Tracheal epithelial cell (primary cell): Measurements from ENCODE around the gene PRPF38A. TPM values are rescaled to one million over a fixed set of nuclear protein-coding genes. Genes with fewer than 3 reads are reported as not detected.

Source experiments
- total RNA-seq: library from RNA; depleted of rRNA; stranded (reverse); fragments of >200 nt; gene quantifications from 2 replicates; pipeline ENCODE4 v1.2.1, GENCODE V29; 2014

PRPF38A gene
- total RNA-seq: 5.1 and 5.5 TPM in 2 replicates

DNA sequence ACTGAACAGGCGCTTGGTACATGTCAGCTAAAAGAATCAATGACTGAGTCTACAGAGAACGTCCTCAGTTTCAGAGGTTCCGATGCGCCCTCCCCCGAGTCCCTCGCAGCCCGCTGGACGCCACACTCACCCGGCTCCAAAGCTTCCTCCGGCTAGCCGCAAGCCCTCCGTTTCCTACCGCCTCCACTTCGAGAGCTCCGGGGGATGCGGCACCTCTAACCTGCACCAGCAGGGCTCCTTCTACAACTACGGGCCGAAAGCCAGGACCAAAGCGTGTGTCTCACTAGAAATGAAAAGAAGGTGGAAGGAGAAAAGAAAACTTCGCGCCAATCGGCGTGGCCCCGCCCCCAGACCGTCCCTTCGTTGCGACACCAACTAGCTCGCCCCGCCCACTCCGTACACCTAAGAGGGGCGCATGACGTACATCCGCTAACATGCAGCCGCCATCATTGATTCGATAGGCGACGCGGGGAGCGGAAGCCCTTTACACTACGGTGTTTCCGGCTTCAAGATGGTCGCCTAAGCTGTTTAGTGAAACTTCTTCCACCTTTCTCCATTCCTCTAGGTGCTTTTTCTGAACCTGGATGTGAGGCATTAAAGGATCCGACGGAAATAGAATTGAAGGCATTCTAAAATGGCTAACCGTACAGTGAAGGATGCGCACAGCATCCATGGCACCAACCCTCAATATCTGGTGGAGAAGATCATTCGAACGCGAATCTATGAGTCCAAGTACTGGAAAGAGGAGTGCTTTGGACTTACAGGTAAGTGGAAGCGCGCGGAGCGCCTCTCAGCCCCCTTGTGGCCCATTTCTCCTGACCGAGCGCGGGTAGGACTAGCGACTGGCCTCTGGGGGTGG lies at the start of gene PRPF38A, which contains the start of gene ORC1:
TSS of gene PRPF38A (plus strand) at position 487 of the 859 bp plus-strand sequence. CDS start at position 635, 148 bp downstream.
TSS of gene ORC1 (minus strand) at position 308 of the 859 bp plus-strand sequence. CDS start 2,200 bp downstream, outside the sequence.

GRCh38 chr1:52365746-52366516 lies 38.5 kb upstream of the PRPF38A start, which contains the start of gene CC2D1B:
Gene CC2D1B (minus strand): TSS chr1:52366205. CDS start chr1:52364620, 1,585 bp downstream.

Other genes starting within 250 kb of the PRPF38A start
- gene CC2D1B, start 38.4 kb upstream of the PRPF38A start, total RNA-seq: 23.4 and 33.0 TPM in 2 replicates
- gene ORC1, start 179 bp upstream of the PRPF38A start, total RNA-seq: 0.64 and 0.96 TPM in 2 replicates
- 20.0 and 28.1 TPM in 2 replicates for gene TUT4, start 148.5 kb downstream of the PRPF38A start, total RNA-seq
- gene GPX7, start 197.8 kb downstream of the PRPF38A start, total RNA-seq: 2.3 and 6.0 TPM in 2 replicates
- gene SHISAL2A, start 228.6 kb downstream of the PRPF38A start, total RNA-seq: not detected in 2 replicates